Inflammatory macrophage treated with lipopolysaccharide for 1 hour (primary cell): ENCODE data around the gene CCND1.
"Not testable (repeated sequence)": the region's sequence is repeated elsewhere in the genome, so short reads cannot be mapped to it uniquely, and the experiment has no call there.

Experiments
- DNase-seq, 2 donors: peaks; one replicate each; pipeline ENCODE4 v3.0.0-alpha.2; 2020 to 2022

Gene CCND1

DNA sequence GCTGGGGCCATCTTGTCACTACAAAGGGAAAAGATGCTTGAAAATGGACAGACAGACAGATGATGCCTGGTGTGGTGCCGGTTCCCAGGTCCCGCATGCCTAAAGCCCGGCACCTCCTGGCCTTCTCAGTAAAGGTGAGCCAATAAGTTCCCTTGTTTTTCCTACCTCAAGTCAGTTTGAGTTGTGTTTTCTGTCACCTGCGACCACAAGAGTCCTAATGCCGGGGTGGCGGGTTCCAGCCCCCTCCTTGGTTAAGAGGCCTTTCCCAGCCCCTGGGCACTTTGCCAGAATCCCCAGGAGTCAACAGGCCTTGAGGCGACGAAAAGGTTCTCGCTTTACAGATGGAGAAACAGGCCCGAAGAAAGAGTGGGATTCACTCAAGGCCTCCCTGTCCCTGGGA is 53.8 kb downstream of the CCND1 start:
- no peak for DNase-seq

DNA sequence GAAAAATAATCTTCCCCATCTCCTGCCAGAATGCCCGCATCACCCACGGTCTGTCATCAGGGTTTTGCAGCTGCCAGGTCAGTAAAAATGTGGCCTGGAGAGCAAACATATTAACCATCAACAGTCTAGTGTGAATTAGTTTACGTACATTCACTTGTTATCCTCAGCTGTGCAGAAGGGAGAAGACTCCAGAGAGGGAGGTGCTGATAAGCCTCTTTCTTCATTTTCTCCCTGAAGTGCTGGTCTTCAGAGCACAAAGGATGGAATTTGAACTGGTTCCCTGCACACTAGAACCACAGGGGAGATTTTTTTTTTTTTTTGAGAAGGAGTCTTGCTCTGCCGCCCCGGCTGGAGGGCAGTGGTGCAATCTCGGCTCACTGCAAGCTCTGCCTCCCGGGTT is 54.6 kb downstream of the CCND1 start:
- no peak for DNase-seq

DNA sequence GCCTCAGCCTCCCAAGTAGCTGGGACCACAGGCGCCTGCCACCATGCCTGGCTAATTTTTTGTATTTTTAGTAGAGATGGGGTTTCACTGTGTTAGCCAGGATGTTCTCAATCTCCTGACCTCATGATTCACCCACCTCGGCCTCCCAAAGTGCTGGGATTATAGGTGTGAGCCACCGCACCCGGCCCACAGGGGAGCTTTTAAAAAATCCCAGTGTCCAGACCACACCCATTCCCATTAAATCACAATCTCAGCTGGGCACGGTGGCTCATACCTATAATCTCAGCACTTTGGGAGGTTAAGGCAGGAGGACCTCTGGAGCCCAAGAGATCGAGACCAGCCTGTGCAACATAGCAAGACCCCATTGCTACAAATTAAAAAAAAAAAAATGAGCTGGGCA is 55.0 kb downstream of the CCND1 start:
- not testable (repeated sequence) for DNase-seq

DNA sequence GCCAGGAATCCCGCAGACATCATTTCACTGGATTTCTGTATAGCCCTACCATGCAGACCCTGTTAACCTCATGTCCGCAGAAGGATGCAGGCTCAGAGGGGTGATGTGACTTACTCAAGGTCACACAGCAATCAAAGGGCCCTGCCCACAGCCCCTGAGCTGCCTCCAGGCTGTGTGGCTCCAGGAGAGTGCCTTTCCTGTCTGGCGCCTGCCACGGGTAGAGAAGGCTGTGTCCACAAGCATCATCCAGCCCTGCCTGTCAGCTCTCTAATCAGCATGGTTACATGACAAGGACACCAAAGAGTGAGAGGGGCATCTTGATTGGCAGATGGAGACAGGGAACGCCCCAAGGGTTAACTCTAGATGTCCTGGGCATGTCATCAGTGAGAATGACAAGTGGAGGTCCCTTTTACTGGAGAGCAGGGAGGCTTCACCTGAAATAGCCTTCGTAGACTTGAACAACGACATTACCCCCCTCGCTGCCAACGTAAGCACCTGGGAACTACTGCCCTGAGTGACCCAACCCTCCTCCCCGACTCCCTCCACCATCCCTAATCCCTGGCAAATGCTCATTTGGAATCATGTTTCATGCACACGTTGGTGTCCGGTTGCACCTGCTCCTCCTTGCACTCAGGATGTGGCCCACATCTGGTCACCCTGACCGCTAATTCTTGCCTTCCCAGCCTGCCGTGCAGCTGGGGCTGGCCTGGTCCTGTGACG is 56.0 kb downstream of the CCND1 start:
- no peak for DNase-seq

DNA sequence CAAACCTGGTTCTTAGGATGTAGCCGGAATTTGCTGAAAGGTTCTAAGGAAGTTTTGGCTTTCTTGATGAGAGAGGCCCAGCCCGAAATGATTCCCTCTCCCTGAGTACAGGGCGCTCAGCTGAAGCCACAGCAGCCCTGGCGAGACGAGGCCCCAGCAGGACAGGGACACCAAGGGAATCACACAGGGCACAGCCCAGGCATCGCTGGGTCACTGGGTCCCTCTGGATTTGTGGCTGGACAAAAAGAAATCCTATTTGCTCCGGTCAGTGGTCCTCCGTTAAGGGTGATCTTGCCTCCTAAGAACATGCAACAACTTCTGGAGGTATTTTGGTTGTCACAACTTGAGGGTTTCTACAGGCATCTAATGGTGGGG is 56.5 kb downstream of the CCND1 start:
- DNase-seq: no peak

DNA sequence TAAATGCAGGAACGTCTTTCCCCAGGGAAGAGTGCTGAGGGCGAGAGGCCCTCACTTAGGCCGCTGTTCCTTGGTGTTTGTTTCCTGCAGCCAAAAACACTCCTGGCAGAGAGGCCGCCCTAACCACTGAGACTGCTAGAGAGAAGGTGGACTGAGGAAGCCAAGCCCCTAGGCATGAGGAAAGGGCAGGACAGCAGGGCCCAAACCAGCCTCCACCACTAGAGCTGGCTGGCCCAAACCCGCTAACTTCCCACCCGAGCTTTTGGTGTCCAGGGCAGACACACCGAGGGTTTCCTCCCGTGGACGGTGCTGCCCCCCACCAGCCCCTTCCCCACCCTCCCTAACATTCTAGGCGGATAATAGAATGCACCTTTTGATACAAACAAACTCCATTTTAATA is 56.9 kb downstream of the CCND1 start:
- no peak for DNase-seq

DNA sequence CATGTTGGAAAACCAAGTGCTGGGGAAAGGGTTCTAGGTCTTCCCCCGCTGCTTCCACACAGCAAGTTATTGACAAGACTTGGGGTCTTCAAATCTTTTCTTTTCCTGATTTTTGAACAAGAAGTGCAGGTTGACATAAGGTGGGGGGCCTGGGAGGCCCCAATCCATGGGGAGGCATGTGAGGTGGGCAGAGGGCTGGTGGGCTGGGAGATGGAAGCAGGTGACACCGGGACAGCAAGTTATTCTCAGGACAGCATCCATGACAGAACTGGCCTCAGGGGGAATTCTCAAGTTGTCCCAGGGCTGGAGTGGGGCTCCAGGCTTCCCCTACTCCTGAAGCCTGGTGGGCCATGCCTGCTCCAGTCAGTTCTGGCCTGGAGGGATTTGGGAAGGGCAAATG is 57.4 kb downstream of the CCND1 start:
- DNase-seq: no peak

DNA sequence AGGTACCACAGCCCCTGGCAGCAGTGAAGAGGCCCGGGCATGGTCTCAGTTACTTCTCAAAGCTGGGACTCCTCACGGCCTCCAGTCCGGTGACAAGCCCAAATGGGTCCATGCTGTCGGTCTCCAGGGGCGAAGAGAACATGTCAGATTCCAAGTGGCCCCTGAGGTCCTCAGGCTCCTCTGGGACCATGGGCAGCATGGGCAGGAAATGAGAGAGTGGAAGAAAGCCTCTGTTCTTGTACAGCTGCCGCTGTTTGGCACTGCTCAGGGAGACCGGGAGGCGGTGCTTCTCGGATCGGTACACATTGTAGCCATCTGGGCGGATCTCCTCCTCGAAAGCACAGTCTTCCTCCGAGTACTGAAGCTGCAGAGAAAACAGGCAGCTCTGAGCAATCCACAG is 58.3 kb downstream of the CCND1 start:
- DNase-seq: no peak

DNA sequence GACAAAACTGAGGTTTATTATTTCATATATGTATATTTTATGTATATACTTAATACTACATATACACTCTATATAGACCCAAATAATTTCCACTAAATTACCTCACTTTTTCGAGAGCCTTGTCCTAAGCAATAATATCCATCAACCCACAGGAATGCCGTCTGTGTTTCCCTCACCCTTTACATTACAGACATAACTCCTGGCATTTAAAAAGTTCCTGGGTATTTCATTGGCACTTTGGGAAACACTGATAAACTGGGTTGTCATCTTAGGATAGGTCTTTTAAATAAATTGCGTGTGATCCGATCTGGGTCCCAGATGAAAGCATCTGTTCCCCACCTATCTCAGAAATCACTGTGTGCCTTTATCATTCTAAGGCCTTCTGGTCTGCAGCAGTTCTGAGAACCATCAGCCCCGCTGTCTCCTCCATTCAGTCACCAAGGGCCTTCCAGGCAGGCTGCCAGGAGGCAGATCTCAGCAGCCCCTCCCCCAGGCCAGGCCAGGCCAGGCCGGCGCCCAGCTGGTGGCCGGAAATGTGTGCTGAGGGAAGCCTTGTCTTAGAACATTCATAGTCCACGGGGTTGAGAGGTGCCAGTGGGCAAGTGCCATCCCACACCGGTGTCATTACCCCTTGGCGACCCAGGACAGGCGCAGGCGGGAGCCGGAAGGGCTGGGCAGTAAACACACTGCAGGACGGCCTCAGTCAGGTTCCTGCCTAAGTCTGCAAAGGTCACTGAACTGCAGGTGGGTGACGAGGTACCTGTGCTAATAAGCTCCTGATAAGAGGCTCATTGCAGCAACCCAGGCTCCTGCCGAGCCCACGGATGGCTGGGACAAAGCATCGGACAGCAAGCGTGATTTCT is 59.6 kb downstream of the CCND1 start:
- no peak for DNase-seq

DNA sequence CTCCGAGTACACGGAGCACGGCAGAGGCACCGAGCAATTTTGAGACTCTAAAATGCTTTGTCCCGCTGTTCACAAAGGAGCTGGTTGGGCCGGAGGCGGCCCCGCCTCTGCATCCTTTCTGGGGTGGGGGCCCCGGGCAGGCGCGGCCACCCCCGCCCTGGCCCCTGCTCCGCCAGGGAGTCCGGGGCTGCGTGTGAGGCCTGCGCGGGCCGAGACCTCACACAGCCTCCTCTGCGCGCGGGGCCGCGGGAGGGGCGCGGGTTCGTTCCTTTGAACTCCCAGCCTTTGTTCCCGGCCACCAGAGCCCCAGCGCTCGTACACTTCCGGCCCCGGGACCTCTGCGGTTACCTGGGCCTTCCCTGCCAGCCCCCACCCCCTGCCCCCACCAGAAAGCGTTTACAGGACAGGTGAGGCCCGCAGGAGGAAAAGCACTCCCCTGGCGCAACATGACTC is 61.3 kb downstream of the CCND1 start:
- no peak for DNase-seq

DNA sequence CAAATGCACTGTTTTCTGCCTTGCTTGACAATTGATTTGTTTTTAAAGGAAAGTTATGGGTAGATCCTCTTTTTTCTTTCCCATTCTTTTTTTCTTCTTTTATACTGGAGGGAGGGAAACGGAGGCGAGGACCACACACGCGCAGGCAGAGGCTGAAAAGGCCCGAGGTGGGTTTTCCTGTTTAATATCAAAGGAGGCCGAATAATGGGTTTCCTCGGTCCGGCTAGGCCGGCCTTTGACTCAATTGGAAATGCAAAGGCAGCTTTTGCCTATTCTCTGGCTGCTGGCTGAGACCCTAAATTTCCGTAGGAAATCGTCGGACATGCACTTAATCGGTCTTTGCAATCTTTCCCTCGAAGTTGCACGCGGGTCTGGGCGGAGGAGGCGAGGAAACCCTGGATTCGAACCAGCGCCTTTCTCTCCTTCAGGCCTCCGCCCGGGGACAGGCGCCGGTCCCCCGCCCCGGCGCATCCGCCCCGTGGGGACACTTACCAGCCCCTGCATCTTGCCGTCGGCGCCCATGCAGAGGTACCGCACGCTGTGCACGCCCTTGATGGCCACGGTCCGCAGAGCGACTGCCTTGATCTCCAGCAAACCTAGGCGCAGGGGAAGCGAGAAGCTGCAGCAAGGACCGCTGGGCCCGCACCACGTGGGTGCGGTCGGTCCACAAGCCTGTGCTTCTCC is 62.0 kb downstream of the CCND1 start:
- no peak for DNase-seq

DNA sequence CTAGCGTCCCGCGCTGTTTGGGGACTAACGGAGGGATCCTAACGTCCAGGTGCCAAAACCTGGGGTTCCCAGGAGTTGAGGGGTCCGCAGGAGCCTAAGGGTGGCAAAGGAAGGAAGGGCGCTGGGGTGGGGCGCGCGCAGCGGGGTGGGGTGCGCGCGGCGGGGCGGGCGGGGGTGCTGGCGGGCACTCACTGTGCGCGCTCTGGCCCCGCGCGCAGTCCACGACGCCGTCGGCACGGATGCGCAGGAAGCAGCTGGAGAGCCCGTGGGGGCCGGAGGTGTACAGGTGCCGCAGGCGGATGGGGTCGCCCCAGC is 62.5 kb downstream of the CCND1 start:
- no peak for DNase-seq
